K562 (cell line): Measurements from ENCODE around the gene TTC16. TPM values are rescaled to one million over a fixed set of nuclear protein-coding genes. Genes with fewer than 3 reads are reported as not detected.

Source experiments
- CHD7 ChIP-seq: fragments of 200-600 bp; sonication (generic); IDR thresholded peaks from one replicate; pipeline ENCODE4 v1.6.1; 2012; ENCODE audit warnings: mild to moderate bottlenecking, low read depth, low read length, inconsistent platforms
- CREM ChIP-seq: IDR thresholded peaks from 2 replicates; pipeline ENCODE4 v1.6.1; 2014; ENCODE audit warnings: antibody characterized with exemption, low read depth
- CTBP1 ChIP-seq: fragments of 450-650 bp; IDR thresholded peaks from 2 replicates; pipeline ENCODE4 v1.6.1; 2016; ENCODE audit warnings: borderline replicate concordance
- ETV6 ChIP-seq, 3 experiments: fragments of 150-350 bp in 1 of 3; sonication (generic) in 1 of 3; formaldehyde crosslinking in 1 of 3; IDR thresholded peaks; 2 replicates each; pipeline versions ENCODE4 v1.6.1 to v1.8.0; 2014 to 2022; ENCODE audit warnings: borderline replicate concordance in 2 of 3, low read depth in 2 of 3, antibody characterized with exemption in 1 of 3, low read length in 1 of 3, mild to moderate bottlenecking in 1 of 3, missing genetic modification reagents in 1 of 3
- FOXP1 ChIP-seq: sonication (generic); formaldehyde crosslinking; IDR thresholded peaks from 2 replicates; pipeline ENCODE4 v1.8.0; 2022; ENCODE audit warnings: mild to moderate bottlenecking, missing genetic modification reagents
- RB1 ChIP-seq: fragments of 450-650 bp; IDR thresholded peaks from 2 replicates; pipeline ENCODE4 v1.6.1; 2017; ENCODE audit warnings: low read depth, mild to moderate bottlenecking
- RCOR1 ChIP-seq, 2 experiments: IDR thresholded peaks; 2 replicates each; pipeline ENCODE4 v1.6.1; 2012; ENCODE audit warnings: low read depth in 2 of 2, low read length in 2 of 2, borderline replicate concordance in 1 of 2, improper control_type of control experiment in 1 of 2
- SMARCA4 ChIP-seq: fragments of 450-650 bp; IDR thresholded peaks from 2 replicates; pipeline ENCODE4 v1.6.1; 2016
- SOX6 ChIP-seq: fragments of 450-650 bp; IDR thresholded peaks from 2 replicates; pipeline ENCODE4 v1.6.1; 2014; ENCODE audit warnings: mild to moderate bottlenecking
- SRSF9 ChIP-seq: fragments of 200-400 bp; formaldehyde crosslinking; IDR thresholded peaks from 2 replicates; pipeline ENCODE4 v1.6.1; 2017; ENCODE audit warnings: low read depth, low read length, borderline replicate concordance
- ZFP91 ChIP-seq: sonication (generic); formaldehyde crosslinking; IDR thresholded peaks from 2 replicates; pipeline ENCODE4 v1.8.0; 2022; ENCODE audit warnings: mild to moderate bottlenecking, missing genetic modification reagents
- ZFPM2 ChIP-seq: fragments of 250-450 bp; sonication (Bioruptor Pico); IDR thresholded peaks from 2 replicates; pipeline ENCODE4 v1.5.1; 2022; ENCODE audit warnings: mild to moderate bottlenecking
- ZNF263 ChIP-seq: sonication (generic); formaldehyde crosslinking; IDR thresholded peaks from 2 replicates; pipeline ENCODE4 v1.8.0; 2022; ENCODE audit warnings: mild to moderate bottlenecking, missing genetic modification reagents, borderline replicate concordance
- ZNF512 ChIP-seq: IDR thresholded peaks from 2 replicates; pipeline ENCODE4 v1.6.1; 2016; ENCODE audit warnings: missing genetic modification characterization, missing compliant biosample characterization
- polyA plus RNA-seq, 8 experiments: library from polyadenylated mRNA; depleted of rRNA in 4 of 8; stranded (reverse) in 5 of 8; unstranded in 3 of 8; fragments of >200 nt; fragmentation: Nextera tagmentation in 2 of 8; fragmentation: Illumina TruSeq in 1 of 8; extraction: Ambion mirVana in 2 of 8; extraction: Trizol in 1 of 8; gene quantifications; 2 replicates each; pipeline versions ENCODE4 v1.2.1 to v1.2.3, GENCODE V29; 2011 to 2014; ENCODE audit warnings: inconsistent platforms in 1 of 8, missing spikeins in 1 of 8
- total RNA-seq, 7 experiments: library from RNA; depleted of rRNA in 6 of 7; stranded (reverse); fragments of >200 nt in 6 of 7; fragmentation: Illumina TruSeq in 2 of 7; extraction: Trizol in 2 of 7; gene quantifications; 2 replicates each; pipeline versions ENCODE4 v1.2.1 to v1.2.3, GENCODE V29; 2011 to 2021; ENCODE audit warnings: low replicate concordance in 1 of 7

TTC16 gene
- total and polyA plus RNA-seq, 9 of the 15 experiments (the other 6 are each of a cell fraction or from before 2014, with no cell fraction given), result 0.11 TPM; not detected in 8

- TF ChIP-seq CHD7, result no peak
- TF ChIP-seq CTBP1, result 0 out of 2 replicates have a peak, but pooled peaks have one; percentile 24
- TF ChIP-seq FOXP1 (CRISPR knock-in tag), result no peak
- TF ChIP-seq SMARCA4, result no peak
- TF ChIP-seq SOX6, result no peak
- TF ChIP-seq RB1, result peak; percentile 66; the same call in 1 of the 2 replicates
- TF ChIP-seq SRSF9, result no peak
- no peak for TF ChIP-seq ZNF512 (tag)
- no peak for TF ChIP-seq ZFPM2 (CRISPR knock-in tag)
- no peak for TF ChIP-seq ETV6 (IDR thresholded peaks at IDR 0.05; ENCODE audit: borderline replicate concordance in 1 of 2, low read depth in 2 of 2, low read length in 1 of 2)
- peak; percentile 84; the same call in 1 of the 2 replicates for TF ChIP-seq ETV6 (CRISPR knock-in tag; IDR thresholded peaks at IDR 0.05; ENCODE audit: borderline replicate concordance)
- no peak for TF ChIP-seq RCOR1 (IDR thresholded peaks at IDR 0.05; ENCODE audit: borderline replicate concordance in 1 of 2, low read depth in 2 of 2, low read length in 2 of 2)
- 0 out of 2 replicates have a peak, but pooled peaks have one; percentile 15 for TF ChIP-seq ZFP91 (CRISPR knock-in tag)
- TF ChIP-seq CREM, result no peak
- TF ChIP-seq ZNF263 (CRISPR knock-in tag), result peak; percentile 14; the same call in 1 of the 2 replicates
These were observed 18.4 kb downstream of the TTC16 start (continued) for GRCh38 chr9:127734247-127734746.
